ENCODE data around the gene MPRIP.

The MPRIP gene

GRCh38 chr17:17214646-17215436 is 172.6 kb downstream of the MPRIP start:
- no peak for DNase-seq (ENCODE audit: low spot score)

GRCh38 chr17:17215575-17215974 is 173.3 kb downstream of the MPRIP start:
- DNase-seq (ENCODE audit: low spot score), result no peak

GRCh38 chr17:17216236-17216635 is 174.0 kb downstream of the MPRIP start:
- no peak for DNase-seq (ENCODE audit: low spot score)

GRCh38 chr17:17216776-17217175 is 174.5 kb downstream of the MPRIP start:
- no peak for DNase-seq (ENCODE audit: low spot score)

GRCh38 chr17:17217995-17218394 is 175.7 kb downstream of the MPRIP start:
- DNase-seq (ENCODE audit: low spot score), result no peak

GRCh38 chr17:17220529-17220928 is 178.3 kb downstream of the MPRIP start:
- DNase-seq (ENCODE audit: low spot score), result no peak

GRCh38 chr17:17221329-17221728 is 179.1 kb downstream of the MPRIP start:
- DNase-seq (ENCODE audit: low spot score), result no peak

- no peak for DNase-seq (ENCODE audit: low spot score)
Observed at GRCh38 chr17:17223736-17224135, 181.5 kb downstream of the MPRIP start.

- no peak for DNase-seq (ENCODE audit: low spot score)
Observed at GRCh38 chr17:17224137-17224536, 181.9 kb downstream of the MPRIP start.

- no peak for DNase-seq (ENCODE audit: low spot score)
Observed at GRCh38 chr17:17225901-17226300, 183.6 kb downstream of the MPRIP start.

- DNase-seq (ENCODE audit: low spot score), result no peak
Observed at GRCh38 chr17:17226451-17227265, 184.4 kb downstream of the MPRIP start.

GRCh38 chr17:17227608-17228520 is 185.6 kb downstream of the MPRIP start:
- no peak for DNase-seq (ENCODE audit: low spot score)

GRCh38 chr17:17228521-17229279 is 186.4 kb downstream of the MPRIP start:
- no peak for DNase-seq (ENCODE audit: low spot score)

GRCh38 chr17:17229416-17230384 is 187.4 kb downstream of the MPRIP start:
- DNase-seq (ENCODE audit: low spot score), result no peak

- DNase-seq (ENCODE audit: low spot score), result no peak
Observed at GRCh38 chr17:17231621-17232302, 189.5 kb downstream of the MPRIP start.

- no peak for DNase-seq (ENCODE audit: low spot score)
Observed at GRCh38 chr17:17232303-17232621, 190.0 kb downstream of the MPRIP start.

GRCh38 chr17:17235212-17236174 is 193.2 kb downstream of the MPRIP start:
- peak; percentile 26 for DNase-seq (ENCODE audit: low spot score)

GRCh38 chr17:17236295-17237025 is 194.2 kb downstream of the MPRIP start:
- DNase-seq (ENCODE audit: low spot score), result peak; percentile 49
